GM18873 (cell line): Measurements from ENCODE around the gene PRKG2.
"Not testable (repeated sequence)": the region's sequence is repeated elsewhere in the genome, so short reads cannot be mapped to it uniquely, and the experiment has no call there.

Experiments
- ATAC-seq: cut with Tn5 transposase; IDR thresholded peaks from one replicate; pipeline ENCODE4 v1.9.1; 2021; ENCODE audit warnings: mild to moderate bottlenecking, moderate library complexity, moderate number of reproducible peaks; ENCODE audit not compliant: unreplicated experiment, low FRiP score

The PRKG2 gene

DNA sequence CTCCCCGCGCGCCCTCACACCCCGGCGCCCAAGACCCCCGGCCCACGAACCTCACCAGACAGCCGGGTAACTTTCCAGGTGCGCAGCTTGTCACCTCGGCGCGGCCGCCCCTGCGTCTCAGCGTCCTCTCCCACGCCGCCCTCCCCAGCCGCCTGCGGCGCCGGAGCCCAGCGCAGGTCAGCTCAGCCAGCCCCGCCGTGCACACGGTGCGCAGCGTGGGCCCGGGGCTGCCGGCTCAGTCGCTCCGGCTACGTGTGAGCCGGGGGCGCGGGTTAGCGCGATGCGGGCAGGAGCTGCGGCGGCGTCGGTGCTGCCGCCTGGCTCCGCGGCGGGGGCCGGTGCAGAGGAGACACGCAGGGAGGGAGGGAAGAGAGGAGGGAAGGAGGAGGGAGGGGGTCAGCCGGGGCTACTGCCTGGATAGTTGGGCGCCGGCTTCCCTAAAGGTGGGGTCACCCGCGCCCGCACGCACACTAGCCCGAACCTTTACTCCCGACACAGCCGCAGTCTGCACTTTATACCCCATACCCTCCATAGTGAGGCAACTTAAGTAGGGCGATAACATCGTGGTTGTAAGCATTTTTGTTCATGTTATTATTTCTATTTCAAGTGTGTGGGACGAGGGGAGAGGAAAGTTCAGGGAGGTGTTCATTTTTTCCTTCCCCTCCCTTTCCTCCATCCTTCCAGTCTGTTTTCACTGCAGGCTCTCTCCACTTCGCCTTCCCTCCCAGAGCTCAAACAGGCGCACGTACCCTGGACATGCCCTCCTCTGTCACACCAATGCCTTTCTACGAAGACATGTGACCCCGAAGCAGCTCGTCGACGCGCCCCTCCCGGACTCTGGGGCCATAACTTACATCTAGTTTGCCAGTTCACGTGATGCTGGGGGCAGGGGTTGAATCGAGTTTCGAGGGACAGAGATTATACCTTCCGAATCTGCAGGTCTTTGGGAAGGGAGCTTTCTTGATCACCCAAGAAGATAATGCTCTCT lies at the start of gene PRKG2:
TSS of gene PRKG2 (minus strand) at position 342 of the 988 bp plus-strand sequence. CDS start 10,175 bp downstream, outside the sequence.
- ATAC-seq = no peak

- ATAC-seq = no peak
Measured at GRCh38 chr4:81260443-81261101, 45.5 kb upstream of the PRKG2 start.

DNA sequence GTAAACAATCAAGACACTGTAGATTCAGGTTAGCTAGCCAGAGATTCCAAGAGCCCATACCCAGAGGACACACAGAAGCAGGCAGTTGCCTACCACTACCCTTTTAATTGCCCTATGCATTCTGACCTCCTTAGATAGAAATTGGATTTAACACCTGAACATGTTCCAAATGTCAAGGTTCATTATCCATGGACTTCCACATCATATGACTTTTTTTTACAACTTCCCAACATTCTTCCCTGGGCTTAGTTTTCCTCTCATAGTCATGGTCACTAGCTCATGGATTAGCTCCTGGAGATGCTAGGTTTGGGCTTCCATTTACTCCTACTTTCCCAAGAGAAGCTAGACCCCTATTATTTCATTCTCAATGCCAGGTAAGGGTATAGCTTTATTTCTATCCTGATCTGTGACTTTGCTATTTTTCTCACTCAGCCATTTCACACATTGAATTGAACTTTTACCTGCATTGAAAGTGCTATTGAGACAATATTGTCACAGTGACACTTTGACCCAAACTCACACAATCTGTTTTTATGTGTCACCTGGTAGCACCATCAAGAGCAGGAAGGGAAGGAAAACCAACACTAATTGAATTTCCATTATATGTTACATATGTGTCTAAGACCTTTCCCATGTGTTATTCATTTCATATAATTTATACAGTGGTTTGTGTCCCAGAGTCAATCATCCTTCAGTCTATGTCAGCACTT lies 44.0 kb upstream of the PRKG2 start:
- no peak for ATAC-seq

DNA sequence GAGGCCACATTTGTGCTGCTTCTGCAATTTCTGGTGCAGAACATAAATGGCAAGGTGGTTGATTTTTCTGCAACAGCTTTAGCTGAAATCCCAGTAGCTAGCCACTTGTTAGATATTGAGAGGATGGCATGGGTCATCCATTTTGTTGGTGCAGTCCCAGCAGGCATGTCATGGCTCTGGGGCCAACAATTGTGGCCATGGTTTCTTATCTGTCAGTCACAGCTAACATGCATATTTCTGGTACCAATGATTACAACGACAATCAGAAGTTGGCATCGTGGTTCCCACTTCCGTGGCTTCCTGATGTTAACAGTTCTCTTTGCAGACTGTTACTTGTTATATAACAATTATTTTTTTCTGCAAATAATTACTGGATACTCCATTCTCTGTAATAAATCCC lies 42.8 kb upstream of the PRKG2 start:
- no peak for ATAC-seq

DNA sequence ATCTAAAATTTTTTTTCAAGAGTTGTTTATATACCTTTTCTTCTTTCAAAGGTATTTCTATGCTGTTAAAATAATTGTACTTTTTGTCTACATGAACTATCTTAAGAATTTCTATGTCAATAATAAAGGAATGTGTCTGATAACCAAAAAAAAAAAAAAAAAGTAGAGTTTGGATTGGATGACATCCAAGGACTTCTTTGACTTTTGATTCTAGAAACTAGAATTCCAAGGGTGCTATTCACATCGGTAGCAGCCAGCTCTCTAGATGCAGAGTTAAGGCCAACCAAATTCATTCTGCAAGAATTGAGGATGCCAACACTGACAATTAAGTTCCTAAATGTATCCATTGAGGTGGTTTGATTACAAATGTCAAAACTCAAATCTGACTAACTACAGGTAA lies 42.0 kb upstream of the PRKG2 start:
- ATAC-seq = no peak

DNA sequence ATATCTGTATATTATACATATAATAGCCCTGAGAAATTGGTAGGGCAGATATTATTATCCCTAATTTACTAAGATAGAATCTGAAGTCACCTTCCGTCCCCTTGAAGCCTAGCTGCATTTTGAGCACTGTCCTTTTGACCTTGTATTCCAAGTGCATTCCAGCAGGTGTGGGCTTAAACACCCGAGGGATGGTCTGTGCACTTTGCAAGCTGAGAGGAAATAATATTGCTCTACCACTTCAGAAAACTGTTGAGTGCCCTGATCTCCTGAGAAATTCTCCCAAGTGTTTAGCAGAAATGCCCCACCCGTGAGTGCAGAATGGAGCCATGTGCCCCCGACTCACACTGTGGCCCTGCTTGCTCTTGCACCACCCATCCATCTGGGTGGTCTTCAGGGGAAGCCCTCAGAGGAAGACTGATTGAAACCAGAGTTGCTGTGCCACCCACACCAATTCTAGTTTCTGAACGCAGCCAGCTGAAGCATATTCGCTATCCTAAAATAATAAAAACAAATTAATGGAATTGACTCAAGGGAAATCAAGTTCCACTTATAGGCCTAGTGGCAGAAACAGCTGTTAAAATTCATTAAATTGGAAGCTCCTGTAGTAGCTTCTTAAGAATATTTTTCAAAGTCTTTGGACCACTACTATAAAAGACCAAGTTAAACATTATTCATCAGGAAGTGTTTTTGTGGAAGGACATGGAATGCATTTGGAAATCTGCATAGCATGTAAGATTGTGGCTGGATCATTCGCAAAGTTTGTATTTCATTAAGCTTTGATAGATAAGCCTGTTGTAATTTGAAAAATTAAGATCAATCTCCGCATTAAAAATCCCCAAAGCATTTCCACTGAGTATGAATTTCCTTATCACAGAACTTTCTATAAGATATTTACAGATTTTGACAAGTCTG lies 41.3 kb upstream of the PRKG2 start:
- no peak for ATAC-seq

DNA sequence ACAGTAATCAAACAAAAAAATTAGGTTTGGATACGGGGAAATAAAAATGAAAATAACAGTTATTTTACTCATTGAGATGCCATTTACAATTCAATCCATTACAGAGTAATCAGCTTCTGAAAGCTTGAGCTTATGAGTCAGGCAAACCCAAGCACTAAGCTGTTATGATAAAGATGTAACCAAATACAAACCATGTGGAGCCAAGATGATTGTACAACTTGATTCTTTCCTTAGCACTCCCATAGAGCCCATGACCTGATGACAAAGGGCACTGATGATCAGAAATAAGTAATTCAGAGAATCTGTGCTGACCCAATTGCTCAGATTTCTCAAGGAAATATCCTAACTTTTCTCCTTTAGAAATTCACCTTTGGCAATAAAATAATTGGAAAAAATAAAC lies 40.5 kb upstream of the PRKG2 start:
- ATAC-seq = no peak

- no peak for ATAC-seq
Measured at GRCh38 chr4:81250430-81250829, 35.4 kb upstream of the PRKG2 start.

DNA sequence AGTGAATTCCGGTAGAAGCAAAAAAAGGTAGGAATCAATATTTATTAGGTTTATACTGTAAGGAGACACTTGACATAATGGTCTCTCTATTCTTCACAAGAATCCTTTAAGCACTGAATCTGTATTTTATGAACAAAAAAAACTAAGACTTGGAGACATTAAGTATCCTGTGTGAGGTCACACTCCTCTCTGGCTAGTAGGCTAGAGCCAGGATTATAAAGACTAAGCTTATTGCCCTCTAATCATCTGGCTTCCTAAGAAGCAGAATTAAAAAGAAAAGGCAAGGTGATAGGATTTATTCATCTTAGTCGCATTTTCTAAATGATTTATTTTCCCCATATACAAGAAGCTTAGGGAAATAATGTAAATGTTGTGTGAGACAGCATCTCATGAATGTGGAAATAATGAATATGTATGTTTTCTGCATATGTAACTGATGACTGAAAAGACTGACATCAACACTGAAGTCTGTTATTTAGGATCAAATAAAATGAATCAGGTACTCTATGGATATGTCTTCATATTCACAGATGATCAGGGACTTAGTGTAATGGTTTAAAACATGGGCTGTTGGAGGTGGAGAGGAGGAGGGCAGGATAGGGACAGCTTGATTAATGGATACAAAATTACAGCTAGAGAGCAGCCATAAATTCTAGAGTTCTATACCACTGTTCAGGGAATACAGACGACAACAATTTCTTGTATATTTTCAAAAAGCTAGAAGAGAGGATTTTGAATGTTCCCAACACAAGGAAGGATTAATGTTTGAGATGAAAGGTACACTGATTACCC lies 30.4 kb upstream of the PRKG2 start:
- no peak for ATAC-seq

DNA sequence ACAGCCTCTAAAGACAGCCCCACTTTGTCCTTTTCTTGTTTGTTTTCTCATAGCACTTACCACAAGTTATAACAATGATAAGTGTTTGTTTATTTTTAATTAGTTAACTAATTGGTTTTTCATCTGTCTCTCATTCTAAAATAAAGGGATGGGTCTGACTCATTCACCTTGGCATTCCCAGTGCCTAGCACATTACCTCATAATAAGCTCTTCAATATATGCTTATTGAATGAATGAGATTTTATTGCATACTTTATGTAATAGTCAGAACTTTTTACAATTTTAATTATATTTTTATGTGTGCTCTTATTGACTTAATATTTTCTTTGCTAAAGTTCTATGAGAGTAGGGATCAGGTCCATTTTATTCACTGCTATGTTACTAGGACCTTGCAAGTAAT lies 22.8 kb upstream of the PRKG2 start:
- no peak for ATAC-seq

GRCh38 chr4:81235982-81236749 lies 21.1 kb upstream of the PRKG2 start:
- no peak for ATAC-seq

DNA sequence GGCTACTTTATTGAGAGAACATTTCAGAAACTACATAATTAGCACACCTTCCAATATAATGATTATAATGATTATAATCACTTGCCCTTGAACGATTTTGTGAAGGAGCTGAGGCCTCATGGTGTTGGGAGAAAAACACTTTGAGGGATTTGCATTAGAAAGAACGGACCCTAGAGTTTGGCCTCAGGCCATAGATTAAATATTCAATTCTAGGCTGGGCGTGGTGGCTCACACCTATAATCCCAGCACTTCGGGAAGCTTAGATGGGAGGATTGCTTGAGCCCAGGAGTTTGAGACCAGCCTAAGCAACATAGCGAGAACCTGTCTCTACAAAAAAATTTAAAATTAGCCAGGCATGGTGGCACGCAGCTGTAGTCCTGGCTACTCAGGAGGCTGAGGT lies 12.9 kb upstream of the PRKG2 start:
- ATAC-seq = no peak

DNA sequence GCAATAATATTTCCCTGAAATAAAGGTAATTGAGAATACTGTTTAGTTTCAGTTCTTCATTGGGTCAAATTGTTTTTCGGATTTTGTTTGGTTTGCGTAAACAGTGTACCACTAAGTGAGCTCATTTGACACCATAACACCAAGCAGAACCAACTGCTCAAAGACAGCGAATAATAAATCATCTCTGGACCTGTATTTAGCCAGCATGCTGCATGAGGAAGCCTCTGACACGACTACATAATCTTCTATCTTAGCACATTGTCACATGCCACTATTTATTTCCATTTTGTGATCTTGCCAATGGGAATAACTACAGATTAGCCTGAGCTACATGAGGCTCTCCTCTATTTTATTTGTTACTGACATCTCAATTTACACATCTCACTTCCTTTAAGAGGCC lies 12.1 kb upstream of the PRKG2 start:
- no peak for ATAC-seq

GRCh38 chr4:81225252-81225651 lies 10.2 kb upstream of the PRKG2 start:
- ATAC-seq = no peak

GRCh38 chr4:81222082-81222472 lies 7.1 kb upstream of the PRKG2 start:
- not testable (repeated sequence) for ATAC-seq

DNA sequence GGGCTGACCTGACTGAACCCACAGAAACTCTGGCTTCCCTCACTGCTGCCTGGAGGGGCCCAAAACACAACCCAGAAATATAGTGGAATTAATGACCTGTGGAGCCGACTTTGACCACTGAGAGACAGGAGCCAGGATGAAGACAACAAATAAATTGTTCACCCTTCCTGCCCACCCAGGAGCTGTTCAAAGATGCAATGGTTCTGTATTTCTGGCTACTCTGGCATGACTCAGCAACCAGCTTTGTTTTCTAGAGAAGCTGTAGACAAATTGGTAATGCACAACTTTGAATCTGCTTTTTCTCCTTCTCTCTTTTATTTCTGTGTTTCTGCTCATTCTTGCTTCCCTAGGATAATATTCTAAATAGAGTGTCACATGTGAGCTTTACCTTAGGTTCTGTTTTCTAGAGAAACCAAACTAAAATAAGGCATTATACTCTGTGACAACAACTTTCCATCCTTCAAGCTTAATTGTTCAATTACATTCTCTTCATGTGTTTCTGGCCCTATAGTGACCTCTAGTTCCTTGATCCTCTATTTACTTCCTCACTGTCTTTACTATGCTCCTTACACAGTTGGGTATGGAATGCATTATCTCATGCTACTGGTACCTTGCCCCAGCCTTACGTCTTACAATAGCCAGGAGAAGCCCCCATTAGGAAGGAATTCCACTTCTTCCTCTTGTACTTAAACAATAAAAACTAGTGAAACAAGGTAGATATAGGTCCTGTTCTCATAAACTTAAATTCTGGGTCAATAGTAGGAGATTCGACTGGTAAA lies 6.5 kb upstream of the PRKG2 start:
- no peak for ATAC-seq

DNA sequence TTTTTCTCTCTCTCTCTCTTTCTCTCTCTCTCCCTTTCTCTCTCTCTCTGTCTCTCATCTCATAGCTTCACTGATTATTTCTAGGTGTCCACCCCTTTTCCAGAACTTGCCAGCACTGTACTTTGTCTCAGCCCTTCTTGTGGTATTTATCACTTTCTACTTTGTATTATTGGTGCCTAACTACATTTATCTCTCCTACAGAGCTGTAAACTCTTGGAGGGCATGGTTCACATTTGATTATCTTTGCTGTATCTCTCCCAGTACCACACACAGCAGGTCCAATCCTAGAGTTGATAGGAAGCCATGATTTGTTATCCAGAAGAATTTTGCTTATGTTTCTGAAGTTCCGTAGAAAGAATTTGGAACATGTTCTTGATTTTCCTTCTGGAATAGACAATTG lies 5.2 kb upstream of the PRKG2 start:
- no peak for ATAC-seq

- ATAC-seq = no peak
Measured at GRCh38 chr4:81218206-81218605, 3.2 kb upstream of the PRKG2 start.
